Keratinocyte (primary cell): ENCODE data around the gene CNOT3.

Experiments used
- EZH2 ChIP-seq: IDR thresholded peaks from one replicate; pipeline ENCODE4 v1.6.1; 2012; ENCODE audit warnings: inconsistent platforms, mild to moderate bottlenecking, low read length, moderate library complexity
- TF ChIP-seq, protein P1 (sequence below), 3 experiments: IDR thresholded peaks in 1 of 3; conservative IDR thresholded peaks in 1 of 3; optimal IDR thresholded peaks in 1 of 3; 2 replicates in 2 of 3; 3 replicates in 1 of 3; pipeline versions ENCODE3 to v1.5.1; 2011; ENCODE audit warnings: low read length in 3 of 3, mild to moderate bottlenecking in 3 of 3, moderate library complexity in 2 of 3, control low read depth in 1 of 3, inconsistent platforms in 1 of 3; ENCODE audit not compliant: insufficient read depth in 2 of 3; ENCODE audit errors: extremely low read depth in 1 of 3

DNA sequence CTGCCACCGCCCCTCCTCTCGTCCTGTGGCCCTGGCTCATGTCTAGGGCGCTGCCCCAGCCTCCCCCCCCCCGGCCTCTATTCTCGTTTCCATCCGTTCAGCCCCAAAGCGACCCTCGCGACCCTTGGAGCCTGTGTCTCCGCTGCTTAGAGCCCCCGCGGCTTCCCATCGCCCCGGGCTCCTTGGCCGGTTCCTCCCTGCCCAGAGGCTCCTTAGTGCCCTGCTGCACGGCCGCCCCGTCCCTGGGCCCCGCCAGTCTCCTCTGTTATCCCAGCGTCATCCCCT is 9.2 kb upstream of the CNOT3 start:
- TF ChIP-seq, protein P1, sequence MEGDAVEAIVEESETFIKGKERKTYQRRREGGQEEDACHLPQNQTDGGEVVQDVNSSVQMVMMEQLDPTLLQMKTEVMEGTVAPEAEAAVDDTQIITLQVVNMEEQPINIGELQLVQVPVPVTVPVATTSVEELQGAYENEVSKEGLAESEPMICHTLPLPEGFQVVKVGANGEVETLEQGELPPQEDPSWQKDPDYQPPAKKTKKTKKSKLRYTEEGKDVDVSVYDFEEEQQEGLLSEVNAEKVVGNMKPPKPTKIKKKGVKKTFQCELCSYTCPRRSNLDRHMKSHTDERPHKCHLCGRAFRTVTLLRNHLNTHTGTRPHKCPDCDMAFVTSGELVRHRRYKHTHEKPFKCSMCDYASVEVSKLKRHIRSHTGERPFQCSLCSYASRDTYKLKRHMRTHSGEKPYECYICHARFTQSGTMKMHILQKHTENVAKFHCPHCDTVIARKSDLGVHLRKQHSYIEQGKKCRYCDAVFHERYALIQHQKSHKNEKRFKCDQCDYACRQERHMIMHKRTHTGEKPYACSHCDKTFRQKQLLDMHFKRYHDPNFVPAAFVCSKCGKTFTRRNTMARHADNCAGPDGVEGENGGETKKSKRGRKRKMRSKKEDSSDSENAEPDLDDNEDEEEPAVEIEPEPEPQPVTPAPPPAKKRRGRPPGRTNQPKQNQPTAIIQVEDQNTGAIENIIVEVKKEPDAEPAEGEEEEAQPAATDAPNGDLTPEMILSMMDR (optimal IDR thresholded peaks at IDR 0.05 in 1 of 3, IDR thresholded peaks at IDR 0.05 in 1 of 3, conservative IDR thresholded peaks at IDR 0.05 in 1 of 3; ENCODE audit: extremely low read depth in 1 of 3, insufficient read depth in 2 of 3, low read length in 3 of 3), result no peak
- TF ChIP-seq EZH2, result no peak
